Fibroblast of pulmonary artery (primary cell): ENCODE results near the gene ZSWIM6.

Source experiments
- DNase-seq: peaks from one replicate; pipeline ENCODE4 v3.0.0-alpha.2; 2010; ENCODE audit warnings: low read depth
- H3K4me3 ChIP-seq: replicated peaks from 2 replicates; pipeline ENCODE4 v1.5.1; 2011; ENCODE audit warnings: low read depth, mild to moderate bottlenecking, control low read depth, low read length, moderate library complexity
- TF ChIP-seq, protein P1 (sequence below): IDR thresholded peaks from 2 replicates; pipeline ENCODE4 v1.5.1; 2011; ENCODE audit warnings: mild to moderate bottlenecking, control low read depth, low read length, inconsistent platforms; ENCODE audit errors: missing control alignments

Gene ZSWIM6

DNA sequence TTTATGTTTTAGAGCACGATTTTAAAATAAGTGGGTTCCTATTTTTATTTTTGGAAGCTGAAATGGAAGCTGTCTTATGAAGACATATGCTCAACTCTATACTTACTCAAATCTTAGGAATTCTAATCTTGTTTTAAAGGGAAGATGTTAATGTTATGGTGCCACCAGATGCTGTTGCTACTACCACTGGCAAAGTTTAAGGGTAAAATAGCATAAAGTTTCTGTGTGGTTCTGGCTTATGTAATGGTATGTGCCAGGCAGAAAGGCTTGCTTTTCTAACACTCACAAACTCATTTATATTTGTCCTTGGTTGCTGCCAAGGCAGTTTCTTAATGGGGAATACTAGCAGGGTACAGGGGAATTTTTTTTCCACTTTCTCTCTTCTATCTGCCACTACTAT is 204.9 kb downstream of the ZSWIM6 start:
- no peak overlapping the region for H3K4me3 ChIP-seq
- no peak for DNase-seq
- TF ChIP-seq, protein P1, sequence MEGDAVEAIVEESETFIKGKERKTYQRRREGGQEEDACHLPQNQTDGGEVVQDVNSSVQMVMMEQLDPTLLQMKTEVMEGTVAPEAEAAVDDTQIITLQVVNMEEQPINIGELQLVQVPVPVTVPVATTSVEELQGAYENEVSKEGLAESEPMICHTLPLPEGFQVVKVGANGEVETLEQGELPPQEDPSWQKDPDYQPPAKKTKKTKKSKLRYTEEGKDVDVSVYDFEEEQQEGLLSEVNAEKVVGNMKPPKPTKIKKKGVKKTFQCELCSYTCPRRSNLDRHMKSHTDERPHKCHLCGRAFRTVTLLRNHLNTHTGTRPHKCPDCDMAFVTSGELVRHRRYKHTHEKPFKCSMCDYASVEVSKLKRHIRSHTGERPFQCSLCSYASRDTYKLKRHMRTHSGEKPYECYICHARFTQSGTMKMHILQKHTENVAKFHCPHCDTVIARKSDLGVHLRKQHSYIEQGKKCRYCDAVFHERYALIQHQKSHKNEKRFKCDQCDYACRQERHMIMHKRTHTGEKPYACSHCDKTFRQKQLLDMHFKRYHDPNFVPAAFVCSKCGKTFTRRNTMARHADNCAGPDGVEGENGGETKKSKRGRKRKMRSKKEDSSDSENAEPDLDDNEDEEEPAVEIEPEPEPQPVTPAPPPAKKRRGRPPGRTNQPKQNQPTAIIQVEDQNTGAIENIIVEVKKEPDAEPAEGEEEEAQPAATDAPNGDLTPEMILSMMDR, result no peak

DNA sequence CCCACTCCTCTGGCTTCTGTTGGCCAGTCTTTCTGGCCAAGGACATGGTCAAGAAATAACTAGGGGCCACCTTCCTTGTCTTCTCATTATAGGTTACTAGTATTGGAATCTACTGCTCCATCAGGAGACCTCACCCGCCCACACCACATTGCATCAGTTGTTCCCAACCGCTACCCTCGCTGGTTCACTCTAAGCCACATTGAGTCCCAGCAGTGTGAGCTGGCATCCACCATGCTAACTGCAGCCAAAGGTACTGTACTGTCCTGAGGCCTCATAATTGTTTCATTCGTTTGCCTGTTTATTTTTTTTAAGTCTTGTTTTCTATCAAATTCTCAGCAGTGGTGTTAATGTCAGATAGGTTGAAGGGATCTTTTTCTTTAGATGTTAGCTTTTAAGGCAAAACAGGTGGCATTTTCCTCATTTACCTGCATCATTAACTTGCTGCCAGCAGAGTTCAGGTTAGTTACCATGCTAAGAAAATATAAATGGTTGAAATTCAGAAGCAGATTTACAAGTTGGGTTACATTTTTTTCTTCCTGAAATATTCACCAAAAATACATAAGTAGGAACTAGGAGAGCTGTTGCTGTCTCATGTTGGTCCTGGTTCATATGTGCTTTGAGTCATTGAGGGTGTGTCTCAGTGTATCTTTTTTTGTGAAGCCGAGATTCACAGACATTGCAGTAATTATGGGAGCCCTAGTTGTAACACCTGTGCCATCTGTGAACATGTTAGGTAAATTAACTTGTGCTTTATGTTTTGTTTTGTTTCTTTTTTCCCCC is 206.9 kb downstream of the ZSWIM6 start:
- TF ChIP-seq, protein P1, result no peak
- DNase-seq, result no peak

DNA sequence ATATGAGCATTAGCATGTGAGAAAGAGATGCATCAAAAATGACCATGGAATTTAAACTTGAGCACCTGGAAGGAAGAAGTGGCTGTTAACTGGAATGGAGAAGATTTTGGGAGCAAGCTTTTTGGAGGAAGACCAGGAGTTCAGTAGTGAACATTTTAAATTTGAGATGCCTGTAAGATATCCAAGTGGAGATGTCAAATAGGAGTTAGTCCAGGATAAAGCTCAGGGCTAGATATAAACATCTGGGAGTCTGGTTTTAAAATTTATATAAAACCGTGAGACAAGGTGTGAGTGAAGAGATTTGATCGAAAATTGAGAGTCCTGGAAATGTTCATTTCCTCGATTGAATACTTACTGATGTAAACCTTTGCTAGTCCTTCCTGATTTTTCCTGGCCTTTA is 217.5 kb downstream of the ZSWIM6 start:
- no peak for DNase-seq
- no peak overlapping the region for H3K4me3 ChIP-seq
- TF ChIP-seq, protein P1, result no peak

More for the DNA sequence above, 206.9 kb downstream of the ZSWIM6 start:
- no peak overlapping the region for H3K4me3 ChIP-seq

DNA sequence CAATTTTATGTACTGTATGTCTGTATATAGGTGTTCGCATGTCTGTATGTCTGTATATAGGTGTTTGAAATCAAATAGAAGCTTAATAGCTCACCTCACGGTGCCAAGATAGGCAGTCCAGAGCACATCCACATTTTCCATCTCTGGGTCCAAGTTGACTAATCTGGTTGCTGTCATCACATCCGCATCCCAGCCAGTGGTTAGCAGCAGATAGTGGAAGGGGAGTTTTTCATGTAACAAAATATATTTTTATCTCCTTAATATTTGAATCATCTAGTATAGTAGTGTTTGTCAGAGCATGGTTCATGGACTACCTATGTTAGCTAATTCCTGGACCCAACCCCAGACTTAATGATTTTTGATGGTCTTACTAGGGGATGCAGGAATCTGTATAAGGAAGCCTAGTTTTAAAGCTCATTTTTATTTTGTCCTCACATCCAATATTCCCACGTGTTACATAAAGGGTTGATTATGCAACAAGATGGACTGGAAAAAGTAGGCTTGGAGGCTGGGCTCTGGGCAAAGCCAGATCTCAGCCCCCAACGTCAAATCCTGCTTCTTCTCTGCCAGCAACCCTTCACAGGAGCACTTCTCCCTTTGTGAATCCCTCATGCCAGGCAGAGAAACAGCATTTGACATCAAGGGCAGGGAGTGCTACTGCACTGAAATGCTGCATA is 219.7 kb downstream of the ZSWIM6 start:
- DNase-seq, result peak; percentile 36
- H3K4me3 ChIP-seq, result no peak overlapping the region

DNA sequence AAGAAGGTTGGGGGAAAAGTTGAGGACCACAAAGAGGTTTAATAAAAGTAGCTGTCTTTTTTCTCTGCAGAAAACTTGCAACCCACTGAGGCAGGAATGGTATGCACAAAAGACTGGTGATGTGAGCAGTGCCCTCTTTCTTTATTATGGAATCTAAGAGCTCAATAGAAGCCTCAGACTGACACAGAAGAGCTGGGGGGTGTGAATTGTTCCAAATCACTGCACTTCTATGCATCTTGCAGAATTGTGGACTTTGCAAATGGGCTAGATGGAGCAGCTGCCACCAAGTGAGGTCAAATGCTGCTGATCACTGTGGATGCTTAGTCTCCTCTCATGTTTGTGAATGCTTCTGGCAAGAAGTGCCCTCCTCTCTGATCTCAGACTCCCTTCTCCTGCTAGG is 227.1 kb downstream of the ZSWIM6 start:
- TF ChIP-seq, protein P1, result no peak
- no peak for DNase-seq
- no peak overlapping the region for H3K4me3 ChIP-seq

More for the DNA sequence above, 219.7 kb downstream of the ZSWIM6 start:
- TF ChIP-seq, protein P1, result no peak

DNA sequence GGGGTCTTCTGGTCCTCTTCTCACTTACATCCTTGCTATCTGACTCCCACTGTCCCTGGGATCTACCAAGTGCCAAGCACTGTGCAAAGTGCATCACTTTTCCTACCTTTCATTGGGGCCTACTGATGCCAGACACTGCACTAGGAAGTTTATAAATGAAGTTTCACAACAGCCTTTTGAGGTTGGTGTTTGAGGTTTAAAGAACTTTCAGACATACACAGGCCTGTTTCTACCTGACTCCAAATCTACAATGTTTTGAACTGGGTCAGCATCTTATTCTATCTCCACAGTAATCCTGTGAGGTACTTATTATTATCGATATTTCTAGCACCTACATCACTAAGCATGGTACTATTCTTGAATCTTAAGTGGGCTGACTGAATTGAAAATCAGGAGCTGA is 227.7 kb downstream of the ZSWIM6 start:
- H3K4me3 ChIP-seq, result no peak overlapping the region
- no peak for DNase-seq
- TF ChIP-seq, protein P1, result no peak
